PC-3 (cell line): Measurements from ENCODE around the gene SLC4A9. TPM values are rescaled to one million over a fixed set of nuclear protein-coding genes. Genes with fewer than 3 reads are reported as not detected.

Experiments
- ATAC-seq: fragments of 200-7000 bp; cut with Tn5 transposase; 2 replicates; pipeline ENCODE4 v1.9.1; 2020; ENCODE audit warnings: mild to moderate bottlenecking, moderate library complexity
- BruUV-seq: library from RNA; stranded (reverse); fragments of 400-500 nt; replicated peaks from 2 replicates; lab custom pipeline; 2021; lab: Mats Ljungman, UMichigan
- CTCF ChIA-PET: fragments of 300-600 bp; sonication (Branson Sonifier 250); formaldehyde crosslinking; loops from one replicate; lab custom pipeline; 2022; ENCODE audit warnings: antibody characterized with exemption; lab: Charles Lee
- POLR2A ChIA-PET: fragments of 300-600 bp; sonication (Branson Sonifier 250); formaldehyde crosslinking; loops from one replicate; lab custom pipeline; 2022; ENCODE audit warnings: antibody characterized with exemption; ENCODE audit not compliant: unreplicated experiment; lab: Charles Lee
- DNase-seq: peaks from one replicate; pipeline ENCODE4 v3.0.0-alpha.2; 2015
- H2AFZ ChIP-seq: fragments of 300-600 bp; sonication (generic); 2 replicates; pipeline ENCODE4 v1.6.0; 2016; ENCODE audit warnings: antibody characterized with exemption, low read length
- H3F3A ChIP-seq: fragments of 300-600 bp; sonication (generic); one replicate; pipeline ENCODE4 v1.6.0; 2017; ENCODE audit warnings: antibody characterized with exemption, low read length, control low read depth, mild to moderate bottlenecking; ENCODE audit not compliant: unreplicated experiment
- H3K27ac ChIP-seq: fragments of 300-600 bp; sonication (generic); 2 replicates; pipeline ENCODE4 v1.5.1; 2016; ENCODE audit warnings: mild to moderate bottlenecking, low read length
- H3K27me3 ChIP-seq: fragments of 300-600 bp; sonication (generic); 2 replicates; pipeline ENCODE4 v1.6.1; 2016; ENCODE audit warnings: low read length, mixed read lengths
- H3K36me3 ChIP-seq: fragments of 300-600 bp; sonication (generic); 2 replicates; pipeline ENCODE4 v1.6.1; 2016; ENCODE audit warnings: low read depth, mixed run types, low read length, mixed read lengths
- H3K4me1 ChIP-seq: fragments of 300-600 bp; sonication (generic); 2 replicates; pipeline ENCODE4 v1.5.1; 2016; ENCODE audit warnings: low read length; ENCODE audit not compliant: insufficient read depth
- H3K4me2 ChIP-seq: fragments of 300-600 bp; sonication (generic); 2 replicates; pipeline ENCODE4 v1.6.0; 2016; ENCODE audit warnings: low read length
- H3K4me3 ChIP-seq: fragments of 300-600 bp; sonication (generic); 2 replicates; pipeline ENCODE4 v1.5.1; 2016; ENCODE audit warnings: mild to moderate bottlenecking, low read length, mixed read lengths
- H3K79me2 ChIP-seq: fragments of 300-600 bp; sonication (generic); 2 replicates; pipeline ENCODE4 v1.6.1; 2017; ENCODE audit warnings: low read length, mixed read lengths
- H3K9ac ChIP-seq: fragments of 300-600 bp; sonication (generic); 2 replicates; pipeline ENCODE4 v1.6.0; 2016; ENCODE audit warnings: mild to moderate bottlenecking, low read length
- H3K9me2 ChIP-seq: fragments of 300-600 bp; sonication (generic); replicated peaks from 2 replicates; pipeline ENCODE4 v1.6.1; 2016; ENCODE audit warnings: mixed run types, low read length, mixed read lengths
- H3K9me3 ChIP-seq: fragments of 300-600 bp; sonication (generic); 2 replicates; pipeline ENCODE4 v1.6.1; 2016; ENCODE audit warnings: low read length, mixed read lengths
- H4K20me1 ChIP-seq: fragments of 300-600 bp; sonication (generic); 2 replicates; pipeline ENCODE4 v1.6.1; 2016; ENCODE audit warnings: low read length, mixed read lengths
- EZH2 ChIP-seq: fragments of 300-600 bp; sonication (generic); IDR thresholded peaks from one replicate; pipeline ENCODE4 v1.6.1; 2017; ENCODE audit warnings: antibody characterized with exemption, mild to moderate bottlenecking, low read length; ENCODE audit not compliant: unreplicated experiment
- EZH2phosphoT487 ChIP-seq: fragments of 300-600 bp; sonication (generic); IDR thresholded peaks from 2 replicates; pipeline ENCODE4 v1.6.1; 2018; ENCODE audit warnings: mild to moderate bottlenecking, antibody characterized with exemption, low read length, borderline replicate concordance
- intact Hi-C: fragments of 100-400 bp; cut with micrococcal nuclease; formaldehyde crosslinking; loops from 2 replicates; pipeline ENCODE4 v1.9.0; 2023
- total RNA-seq: library from RNA; depleted of rRNA; stranded (reverse); fragments of >200 nt; gene quantifications from 2 replicates; pipeline ENCODE4 v1.2.3, GENCODE V29; 2014
- TF ChIP-seq, protein P1 (sequence below): fragments of 300-600 bp; sonication (generic); conservative IDR thresholded peaks from 2 replicates; pipeline ENCODE4 v1.5.1; 2017; ENCODE audit warnings: antibody characterized with exemption, low read depth, mild to moderate bottlenecking, low read length

SLC4A9 gene
- total RNA-seq, 1 experiment from 2014 or later = 0.29 TPM

- H3K27me3 ChIP-seq = no peaks in the 10 kb centered on the region
- no peak overlapping the region for H3K4me2 ChIP-seq
- H3K9ac ChIP-seq = no peak overlapping the region
- TF ChIP-seq EZH2phosphoT487 = no peak
- DNase-seq (no peak), ATAC-seq (no peak)
- H3K9me3 ChIP-seq = no peaks in the 10 kb centered on the region
- ChIA-PET POLR2A (no interaction called here), CTCF (no interaction called here)
- no peaks in the 10 kb centered on the region for H4K20me1 ChIP-seq
- H3K27ac ChIP-seq = no peak overlapping the region
- H3K79me2 ChIP-seq = no peaks in the 10 kb centered on the region
- no peaks in the 10 kb centered on the region for H3K36me3 ChIP-seq
- H3K4me1 ChIP-seq = no peaks in the 10 kb centered on the region
- intact Hi-C loops = no loop called here
- H2AFZ ChIP-seq = no peak overlapping the region
- H3K9me2 ChIP-seq = no peaks in the 10 kb centered on the region
- no TSS peak for BruUV-seq
- H3K4me3 ChIP-seq = no peak overlapping the region
- H3F3A ChIP-seq = no peaks in the 10 kb centered on the region
Measured at GRCh38 chr5:140383300-140383699, 23.3 kb downstream of the SLC4A9 start.

GRCh38 chr5:140388052-140388451 is 28.1 kb downstream of the SLC4A9 start:
- no TSS peak for BruUV-seq
- TF ChIP-seq EZH2phosphoT487 (no peak), EZH2 (no peak)
- TF ChIP-seq, protein P1, sequence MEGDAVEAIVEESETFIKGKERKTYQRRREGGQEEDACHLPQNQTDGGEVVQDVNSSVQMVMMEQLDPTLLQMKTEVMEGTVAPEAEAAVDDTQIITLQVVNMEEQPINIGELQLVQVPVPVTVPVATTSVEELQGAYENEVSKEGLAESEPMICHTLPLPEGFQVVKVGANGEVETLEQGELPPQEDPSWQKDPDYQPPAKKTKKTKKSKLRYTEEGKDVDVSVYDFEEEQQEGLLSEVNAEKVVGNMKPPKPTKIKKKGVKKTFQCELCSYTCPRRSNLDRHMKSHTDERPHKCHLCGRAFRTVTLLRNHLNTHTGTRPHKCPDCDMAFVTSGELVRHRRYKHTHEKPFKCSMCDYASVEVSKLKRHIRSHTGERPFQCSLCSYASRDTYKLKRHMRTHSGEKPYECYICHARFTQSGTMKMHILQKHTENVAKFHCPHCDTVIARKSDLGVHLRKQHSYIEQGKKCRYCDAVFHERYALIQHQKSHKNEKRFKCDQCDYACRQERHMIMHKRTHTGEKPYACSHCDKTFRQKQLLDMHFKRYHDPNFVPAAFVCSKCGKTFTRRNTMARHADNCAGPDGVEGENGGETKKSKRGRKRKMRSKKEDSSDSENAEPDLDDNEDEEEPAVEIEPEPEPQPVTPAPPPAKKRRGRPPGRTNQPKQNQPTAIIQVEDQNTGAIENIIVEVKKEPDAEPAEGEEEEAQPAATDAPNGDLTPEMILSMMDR = no peak

GRCh38 chr5:140391312-140391711 is 31.3 kb downstream of the SLC4A9 start:
- intact Hi-C loops = no loop called here
- CTCF ChIA-PET = no interaction called here
- ATAC-seq = no peak

More at GRCh38 chr5:140388052-140388451, 28.1 kb downstream of the SLC4A9 start:
- no peaks in the 10 kb centered on the region for H4K20me1 ChIP-seq
- H2AFZ ChIP-seq = no peak overlapping the region
- no peak overlapping the region for H3K4me2 ChIP-seq
- ATAC-seq (no peak), DNase-seq (no peak)
- no peaks in the 10 kb centered on the region for H3K79me2 ChIP-seq
- no peaks in the 10 kb centered on the region for H3K27me3 ChIP-seq
- CTCF ChIA-PET = interaction anchor here (0.7 kb wide), 1 partner anchor 15 kb away, joined by 3 read pairs; no protein-coding TSS in a partner anchor
- H3K9ac ChIP-seq = no peak overlapping the region
- H3F3A ChIP-seq = no peaks in the 10 kb centered on the region
- intact Hi-C loops = no loop called here
- no peaks in the 10 kb centered on the region for H3K4me1 ChIP-seq
- no peaks in the 10 kb centered on the region for H3K9me2 ChIP-seq
- H3K4me3 ChIP-seq = no peak overlapping the region
- no peak overlapping the region for H3K27ac ChIP-seq
- H3K36me3 ChIP-seq = no peaks in the 10 kb centered on the region
- H3K9me3 ChIP-seq = no peaks in the 10 kb centered on the region
- POLR2A ChIA-PET = interaction anchor here (0.7 kb wide), 1 partner anchor 287 kb away, joined by 5 read pairs; no protein-coding TSS in a partner anchor

More at GRCh38 chr5:140391312-140391711, 31.3 kb downstream of the SLC4A9 start:
- DNase-seq = no peak
- no peaks in the 10 kb centered on the region for H4K20me1 ChIP-seq
- H3K27ac ChIP-seq = no peak overlapping the region
- no peak overlapping the region for H2AFZ ChIP-seq
- no peak overlapping the region for H3K9ac ChIP-seq
- H3K4me3 ChIP-seq = no peak overlapping the region
- no peaks in the 10 kb centered on the region for H3F3A ChIP-seq
- H3K9me2 ChIP-seq = no peaks in the 10 kb centered on the region
- POLR2A ChIA-PET = interaction anchor here (0.6 kb wide), 1 partner anchor 13 kb away, joined by 4 read pairs; no protein-coding TSS in a partner anchor
- H3K4me2 ChIP-seq = no peak overlapping the region
- no peaks in the 10 kb centered on the region for H3K9me3 ChIP-seq
- H3K79me2 ChIP-seq = no peaks in the 10 kb centered on the region
- no peaks in the 10 kb centered on the region for H3K4me1 ChIP-seq
- TF ChIP-seq, protein P1 = no peak
- TF ChIP-seq EZH2 = no peak
- no peak for TF ChIP-seq EZH2phosphoT487
- no TSS peak for BruUV-seq
- H3K27me3 ChIP-seq = no peaks in the 10 kb centered on the region
- H3K36me3 ChIP-seq = no peaks in the 10 kb centered on the region
